A549 (cell line): ENCODE data around the gene GLTPD2. TPM values are rescaled to one million over a fixed set of nuclear protein-coding genes. Genes with fewer than 3 reads are reported as not detected.

ENCODE experiments used
- ATAC-seq, 2 experiments: fragments of 200-7000 bp in 1 of 2; fragments of >200 bp in 1 of 2; cut with Nextera tagmentation in 1 of 2; cut with Tn5 transposase in 1 of 2; 3 replicates each; pipeline versions ENCODE4 v1.8.0 to v1.9.1; 2018 to 2020; ENCODE audit warnings: mild to moderate bottlenecking in 1 of 2, moderate library complexity in 1 of 2
- CTCF ChIA-PET: fragments of 300-600 bp; sonication (Branson Sonifier 250); formaldehyde crosslinking; extraction: SDS; loops from one replicate; lab custom pipeline; 2021; ENCODE audit warnings: antibody characterized with exemption, inconsistent platforms; lab: Yijun Ruan, JAX
- POLR2A ChIA-PET: fragments of 350-600 bp; formaldehyde crosslinking; extraction: SDS; loops from one replicate; lab custom pipeline; 2021; ENCODE audit warnings: antibody characterized with exemption, inconsistent platforms; lab: Yijun Ruan, JAX
- DNase-seq, 2 experiments: peaks; one replicate each; pipeline versions ENCODE4 v3.0.0 to v3.0.0-alpha.2; 2011 to 2016; ENCODE audit warnings: low read depth in 1 of 2, low spot score in 1 of 2
- FAIRE-seq: peaks from 2 replicates; lab custom pipeline; 2011; peaks lifted over from hg19 to GRCh38; lab: Jason Lieb, UNC
- H3K27ac ChIP-seq, 2 experiments: fragments of >200 bp; sonication (Bioruptor Twin); formaldehyde crosslinking; 3 replicates each; pipeline ENCODE4 v1.5.1; 2016 to 2017
- H3K4me1 ChIP-seq: fragments of >200 bp; sonication (Bioruptor Twin); formaldehyde crosslinking; 3 replicates; pipeline ENCODE4 v1.6.1; 2016
- H3K4me2 ChIP-seq: fragments of >200 bp; sonication (Bioruptor Twin); formaldehyde crosslinking; 3 replicates; pipeline ENCODE4 v1.6.1; 2016
- H3K4me3 ChIP-seq: fragments of >200 bp; sonication (Bioruptor Twin); formaldehyde crosslinking; 3 replicates; pipeline ENCODE4 v1.5.1; 2016
- H3K9me3 ChIP-seq: fragments of >200 bp; sonication (Bioruptor Twin); formaldehyde crosslinking; 3 replicates; pipeline ENCODE4 v1.6.1; 2016
- ATOH8 ChIP-seq: fragments of 250-450 bp; sonication (Bioruptor Pico); IDR thresholded peaks from 2 replicates; pipeline ENCODE4 v1.5.0; 2020; ENCODE audit warnings: low read depth, mild to moderate bottlenecking, moderate library complexity
- BHLHE40 ChIP-seq: IDR thresholded peaks from 2 replicates; pipeline ENCODE4 v1.6.1; 2012; ENCODE audit warnings: low read depth, low read length, inconsistent platforms
- CHD2 ChIP-seq: fragments of 150-350 bp; IDR thresholded peaks from 2 replicates; pipeline ENCODE4 v1.6.1; 2014; ENCODE audit warnings: low read length; ENCODE audit not compliant: partially characterized antibody
- E2F6 ChIP-seq: IDR thresholded peaks from 2 replicates; pipeline ENCODE4 v1.6.1; 2012; ENCODE audit warnings: low read depth, borderline replicate concordance
- ESRRA ChIP-seq: fragments of 150-350 bp; IDR thresholded peaks from 2 replicates; pipeline ENCODE4 v1.6.1; 2014; ENCODE audit warnings: mild to moderate bottlenecking, low read length, borderline replicate concordance
- FOSB ChIP-seq: fragments of 250-450 bp; sonication (Bioruptor Pico); IDR thresholded peaks from 2 replicates; pipeline ENCODE4 v1.5.0; 2020; ENCODE audit warnings: mild to moderate bottlenecking, moderate library complexity
- HMGXB4 ChIP-seq: fragments of 250-450 bp; sonication (Bioruptor Pico); IDR thresholded peaks from 2 replicates; pipeline ENCODE4 v1.5.0; 2021; ENCODE audit warnings: mild to moderate bottlenecking, moderate library complexity, borderline replicate concordance
- HOXA7 ChIP-seq: fragments of 250-450 bp; sonication (Bioruptor Pico); IDR thresholded peaks from 2 replicates; pipeline ENCODE4 v1.5.0; 2020; ENCODE audit warnings: mild to moderate bottlenecking, moderate library complexity
- HOXB13 ChIP-seq: fragments of 250-450 bp; sonication (Bioruptor Pico); IDR thresholded peaks from 2 replicates; pipeline ENCODE4 v1.5.0; 2020; ENCODE audit warnings: low read depth, mild to moderate bottlenecking, moderate library complexity
- JUN ChIP-seq, 2 experiments: fragments of >200 bp; sonication (Bioruptor Twin); formaldehyde crosslinking; IDR thresholded peaks; 2 replicates in 1 of 2; 3 replicates in 1 of 2; pipeline ENCODE4 v1.6.1; 2016 to 2017
- JUNB ChIP-seq: fragments of >200 bp; sonication (Bioruptor Twin); formaldehyde crosslinking; IDR thresholded peaks from 2 replicates; pipeline ENCODE4 v1.6.1; 2016
- MAFK ChIP-seq: fragments of 450-650 bp; IDR thresholded peaks from 2 replicates; pipeline ENCODE4 v1.6.1; 2014; ENCODE audit not compliant: partially characterized antibody
- MAZ ChIP-seq: fragments of 150-350 bp; IDR thresholded peaks from 2 replicates; pipeline ENCODE4 v1.6.1; 2014; ENCODE audit warnings: antibody characterized with exemption, low read depth, low read length, borderline replicate concordance
- PBX3 ChIP-seq: IDR thresholded peaks from 2 replicates; pipeline ENCODE4 v1.6.1; 2012
- RARB ChIP-seq: fragments of 250-450 bp; sonication (Bioruptor Pico); IDR thresholded peaks from 2 replicates; pipeline ENCODE4 v1.8.0; 2021; ENCODE audit warnings: mild to moderate bottlenecking, moderate library complexity
- RCOR1 ChIP-seq: fragments of 150-350 bp; IDR thresholded peaks from 2 replicates; pipeline ENCODE4 v1.6.1; 2014; ENCODE audit warnings: antibody characterized with exemption, low read length, low read depth
- RNF2 ChIP-seq: fragments of 200-600 bp; sonication (generic); IDR thresholded peaks from 2 replicates; pipeline ENCODE4 v1.6.1; 2016; ENCODE audit warnings: low read depth, mild to moderate bottlenecking, antibody characterized with exemption, moderate library complexity, borderline replicate concordance
- SMC3 ChIP-seq: fragments of >200 bp; sonication (Bioruptor Twin); formaldehyde crosslinking; IDR thresholded peaks from 3 replicates; pipeline ENCODE4 v1.6.1; 2018; ENCODE audit warnings: inconsistent platforms
- SREBF2 ChIP-seq: fragments of 450-650 bp; IDR thresholded peaks from 2 replicates; pipeline ENCODE4 v1.6.1; 2014; ENCODE audit warnings: mild to moderate bottlenecking, moderate library complexity
- ZFP36 ChIP-seq: fragments of 450-650 bp; IDR thresholded peaks from 2 replicates; pipeline ENCODE4 v1.6.1; 2014; ENCODE audit warnings: borderline replicate concordance; ENCODE audit not compliant: partially characterized antibody
- WGBS: methylation state at CpG from one replicate; pipeline ENCODE4 v1.1.6; 2017; ENCODE audit errors: missing lambda C conversion rate; 5-methylcytosine and 5-hydroxymethylcytosine counted together
- polyA plus RNA-seq, 4 experiments: library from polyadenylated mRNA; depleted of rRNA in 3 of 4; stranded (reverse); fragments of >200 nt; fragmentation: RNase III in 1 of 4; extraction: RNeasy Plus Mini Kit Qiagen cat#74134 plus additional on column Dnase treatment in 1 of 4; gene quantifications; 2 replicates in 3 of 4; 3 replicates in 1 of 4; pipeline ENCODE4 v1.2.3, GENCODE V29; 2011 to 2017

The GLTPD2 gene
- polyA plus RNA-seq, 2 of the 4 experiments (the other 2 are of a cell fraction), result not detected

- H3K9me3 ChIP-seq, result no peaks in the 10 kb centered on the region
- no peak for FAIRE-seq
- H3K27ac ChIP-seq, result no peak overlapping the region
- no peak overlapping the region for H3K4me2 ChIP-seq
- no peak overlapping the region for H3K4me3 ChIP-seq
- ChIA-PET POLR2A (no interaction called here), CTCF (interaction anchor here (1.0 to 4.6 kb wide), 7 partner anchors 11 to 166 kb away, joined by 3 to 42 read pairs (median 4); partner anchors contain the start of genes GLTPD2 and MED11)
- DNase-seq, result no peak
- peaks cover 9% of the 10 kb centered on the region for H3K4me1 ChIP-seq
- 80% methylated on average over 8 of the region's 8 CpGs for WGBS
- ATAC-seq, result no peak
- TF ChIP-seq ZFP36 (no peak), PBX3 (no peak), BHLHE40 (no peak), JUN (IDR thresholded peaks at IDR 0.05) (no peak), CHD2 (no peak), SREBF2 (no peak), RCOR1 (no peak), JUNB (no peak), HOXB13 (CRISPR knock-in tag) (no peak), MAZ (no peak), ATOH8 (CRISPR knock-in tag) (no peak)
- TF ChIP-seq, all 56 proteins: peak for 0
These were observed 45.5 kb upstream of the GLTPD2 start for GRCh38 chr17:4743216-4743615.

- 77% methylated on average over 9 of the region's 9 CpGs for WGBS
- no peak for DNase-seq
- H3K27ac ChIP-seq, result no peak overlapping the region
- no peak for FAIRE-seq
- no peak for TF ChIP-seq MAFK
- TF ChIP-seq RNF2, result no peak
- TF ChIP-seq FOSB (CRISPR knock-in tag), result no peak
- TF ChIP-seq BHLHE40, result no peak
- no peak for TF ChIP-seq HOXA7 (CRISPR knock-in tag)
- H3K9me3 ChIP-seq, result no peaks in the 10 kb centered on the region
- no peak for ATAC-seq
- H3K4me1 ChIP-seq, result peaks cover 4% of the 10 kb centered on the region
- no peak overlapping the region for H3K4me2 ChIP-seq
- ChIA-PET POLR2A (interaction anchor here (1.0 kb wide), 1 partner anchor 12 kb away, joined by 3 read pairs; no protein-coding TSS in a partner anchor), CTCF (interaction anchor here (0.8 to 4.6 kb wide), 7 partner anchors 12 to 156 kb away, joined by 3 to 42 read pairs (median 4); partner anchors contain the start of genes ARRB2, C17orf107, GLTPD2 and MED11)
- no peak overlapping the region for H3K4me3 ChIP-seq
These were observed 44.9 kb upstream of the GLTPD2 start for GRCh38 chr17:4743898-4744297.

- Histone ChIP-seq H3K4me1 (no peaks in the 10 kb centered on the region), H3K27ac (no peak overlapping the region), H3K9me3 (no peaks in the 10 kb centered on the region), H3K4me2 (no peak overlapping the region), H3K4me3 (no peak overlapping the region)
- 0 out of 6 replicates have a peak, but pooled peaks of 1 of the 2 experiments have one; percentile 9 for ATAC-seq
- 66% methylated on average over 34 of the region's 51 CpGs for WGBS
- DNase-seq, result no peak
- FAIRE-seq, result no peak
- TF ChIP-seq ESRRA (no peak), SMC3 (no peak), PBX3 (no peak), RARB (CRISPR knock-in tag) (no peak), HMGXB4 (CRISPR knock-in tag) (no peak), MAFK (no peak), E2F6 (no peak)
- ChIA-PET CTCF (interaction anchor here (1.0 to 1.2 kb wide), 3 partner anchors 28 to 155 kb away, joined by 3 to 4 read pairs (median 3); partner anchors contain the start of genes ARRB2 and C17orf107), POLR2A (no interaction called here)
These were observed 43.5 kb upstream of the GLTPD2 start for GRCh38 chr17:4744999-4745969.
